ENCODE measurements around the gene PRXL2B. TPM values are rescaled to one million over a fixed set of nuclear protein-coding genes. Genes with fewer than 3 reads are reported as not detected.

The PRXL2B gene
- total and polyA plus RNA-seq, 10 of the 15 experiments (the other 5 are each of a cell fraction or from before 2014, with no cell fraction given), result 0.44 to 5.6 (median 4.0) TPM

GRCh38 chr1:2547210-2548067 lies 39.1 kb upstream of the PRXL2B start (continued):
- TF ChIP-seq PRDM15 (CRISPR knock-in tag; IDR thresholded peaks at IDR 0.05), result no peak
- TF ChIP-seq, protein P1, sequence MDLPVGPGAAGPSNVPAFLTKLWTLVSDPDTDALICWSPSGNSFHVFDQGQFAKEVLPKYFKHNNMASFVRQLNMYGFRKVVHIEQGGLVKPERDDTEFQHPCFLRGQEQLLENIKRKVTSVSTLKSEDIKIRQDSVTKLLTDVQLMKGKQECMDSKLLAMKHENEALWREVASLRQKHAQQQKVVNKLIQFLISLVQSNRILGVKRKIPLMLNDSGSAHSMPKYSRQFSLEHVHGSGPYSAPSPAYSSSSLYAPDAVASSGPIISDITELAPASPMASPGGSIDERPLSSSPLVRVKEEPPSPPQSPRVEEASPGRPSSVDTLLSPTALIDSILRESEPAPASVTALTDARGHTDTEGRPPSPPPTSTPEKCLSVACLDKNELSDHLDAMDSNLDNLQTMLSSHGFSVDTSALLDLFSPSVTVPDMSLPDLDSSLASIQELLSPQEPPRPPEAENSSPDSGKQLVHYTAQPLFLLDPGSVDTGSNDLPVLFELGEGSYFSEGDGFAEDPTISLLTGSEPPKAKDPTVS (IDR thresholded peaks at IDR 0.05; ENCODE audit: low read depth, low read length), result no peak
- TF ChIP-seq CHD4 (IDR thresholded peaks at IDR 0.05), result no peak
- TF ChIP-seq EGR1 (IDR thresholded peaks at IDR 0.05; ENCODE audit: borderline replicate concordance in 1 of 2, low read depth in 2 of 2, low read length in 2 of 2), result peak in 1 of 2 experiments; percentile 19; a peak in 1 of 3 replicates
- TF ChIP-seq MEF2B (IDR thresholded peaks at IDR 0.05; ENCODE audit: partially characterized antibody, poor library complexity, severe bottlenecking), result no peak
- TF ChIP-seq MLLT1 (IDR thresholded peaks at IDR 0.05), result no peak
- TF ChIP-seq MYC (IDR thresholded peaks at IDR 0.05; ENCODE audit: insufficient read depth, insufficient read length, insufficient replicate concordance, low read length, severe bottlenecking), result no peak
- no peak for TF ChIP-seq DPF2 (IDR thresholded peaks at IDR 0.05)
- TF ChIP-seq USF2 (IDR thresholded peaks at IDR 0.05; ENCODE audit: borderline replicate concordance, low read depth, low read length), result no peak
- TF ChIP-seq, protein P2, sequence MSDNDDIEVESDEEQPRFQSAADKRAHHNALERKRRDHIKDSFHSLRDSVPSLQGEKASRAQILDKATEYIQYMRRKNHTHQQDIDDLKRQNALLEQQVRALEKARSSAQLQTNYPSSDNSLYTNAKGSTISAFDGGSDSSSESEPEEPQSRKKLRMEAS (IDR thresholded peaks at IDR 0.05; ENCODE audit: low read depth, low read length), result 0 out of 2 replicates have a peak, but pooled peaks have one; percentile 4
- no peak for TF ChIP-seq TBL1XR1 (IDR thresholded peaks at IDR 0.05; ENCODE audit: low read depth, low read length)
- TF ChIP-seq, protein P3, sequence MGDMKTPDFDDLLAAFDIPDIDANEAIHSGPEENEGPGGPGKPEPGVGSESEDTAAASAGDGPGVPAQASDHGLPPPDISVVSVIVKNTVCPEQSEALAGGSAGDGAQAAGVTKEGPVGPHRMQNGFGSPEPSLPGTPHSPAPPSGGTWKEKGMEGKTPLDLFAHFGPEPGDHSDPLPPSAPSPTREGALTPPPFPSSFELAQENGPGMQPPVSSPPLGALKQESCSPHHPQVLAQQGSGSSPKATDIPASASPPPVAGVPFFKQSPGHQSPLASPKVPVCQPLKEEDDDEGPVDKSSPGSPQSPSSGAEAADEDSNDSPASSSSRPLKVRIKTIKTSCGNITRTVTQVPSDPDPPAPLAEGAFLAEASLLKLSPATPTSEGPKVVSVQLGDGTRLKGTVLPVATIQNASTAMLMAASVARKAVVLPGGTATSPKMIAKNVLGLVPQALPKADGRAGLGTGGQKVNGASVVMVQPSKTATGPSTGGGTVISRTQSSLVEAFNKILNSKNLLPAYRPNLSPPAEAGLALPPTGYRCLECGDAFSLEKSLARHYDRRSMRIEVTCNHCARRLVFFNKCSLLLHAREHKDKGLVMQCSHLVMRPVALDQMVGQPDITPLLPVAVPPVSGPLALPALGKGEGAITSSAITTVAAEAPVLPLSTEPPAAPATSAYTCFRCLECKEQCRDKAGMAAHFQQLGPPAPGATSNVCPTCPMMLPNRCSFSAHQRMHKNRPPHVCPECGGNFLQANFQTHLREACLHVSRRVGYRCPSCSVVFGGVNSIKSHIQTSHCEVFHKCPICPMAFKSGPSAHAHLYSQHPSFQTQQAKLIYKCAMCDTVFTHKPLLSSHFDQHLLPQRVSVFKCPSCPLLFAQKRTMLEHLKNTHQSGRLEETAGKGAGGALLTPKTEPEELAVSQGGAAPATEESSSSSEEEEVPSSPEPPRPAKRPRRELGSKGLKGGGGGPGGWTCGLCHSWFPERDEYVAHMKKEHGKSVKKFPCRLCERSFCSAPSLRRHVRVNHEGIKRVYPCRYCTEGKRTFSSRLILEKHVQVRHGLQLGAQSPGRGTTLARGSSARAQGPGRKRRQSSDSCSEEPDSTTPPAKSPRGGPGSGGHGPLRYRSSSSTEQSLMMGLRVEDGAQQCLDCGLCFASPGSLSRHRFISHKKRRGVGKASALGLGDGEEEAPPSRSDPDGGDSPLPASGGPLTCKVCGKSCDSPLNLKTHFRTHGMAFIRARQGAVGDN (IDR thresholded peaks at IDR 0.05), result peak; percentile 27
- TF ChIP-seq EP300 (IDR thresholded peaks at IDR 0.05; ENCODE audit: borderline replicate concordance in 1 of 2, control insufficient read depth in 1 of 2, low read depth in 2 of 2, low read length in 2 of 2), result no peak; a peak in 1 of 4 replicates
- no peak for TF ChIP-seq PAX8 (IDR thresholded peaks at IDR 0.05)
- TF ChIP-seq ATF7 (IDR thresholded peaks at IDR 0.05; ENCODE audit: low read depth), result no peak

All from GM12878 (cell line).